ENCODE measurements around the gene LMTK2.
"Not testable (repeated sequence)": the region's sequence is repeated elsewhere in the genome, so short reads cannot be mapped to it uniquely, and the experiment has no call there.

LMTK2 gene

DNA sequence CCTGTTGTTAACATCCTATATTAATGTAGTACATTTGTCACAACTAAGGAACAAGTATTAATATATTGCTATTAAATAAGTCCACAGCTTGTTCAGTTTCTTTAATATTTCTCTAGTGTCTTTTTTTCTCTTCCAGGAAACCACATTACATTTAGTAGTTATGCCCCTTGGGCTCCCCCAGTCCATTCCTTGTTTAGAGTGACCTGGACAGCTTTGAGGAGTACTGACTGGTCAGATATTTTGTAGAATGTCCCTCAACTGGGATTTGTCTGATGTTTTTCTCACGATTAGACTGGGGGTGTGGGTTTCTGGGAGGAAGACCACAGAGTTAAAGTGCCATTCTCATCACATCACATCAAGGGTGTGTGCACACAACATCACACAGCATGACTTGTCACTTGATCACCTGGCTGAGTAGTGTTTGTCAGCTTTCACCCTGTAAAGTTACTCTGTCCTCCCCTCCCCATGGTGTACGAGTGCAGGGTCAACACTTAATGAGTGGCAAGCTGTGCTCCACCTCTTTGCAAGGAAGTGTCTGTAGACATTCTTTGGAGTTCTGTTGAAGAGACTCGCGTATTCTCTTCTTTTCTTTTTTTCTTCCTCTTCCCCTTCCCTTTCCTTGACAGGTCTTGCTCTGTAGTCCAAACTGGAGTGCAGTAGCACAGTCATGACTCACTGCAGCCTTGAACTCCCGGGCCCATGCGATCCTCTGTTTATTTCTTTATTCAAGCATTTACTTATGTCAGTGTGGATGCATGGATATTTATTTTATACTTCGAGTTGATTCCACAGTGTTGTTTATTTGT, 10.2 kb downstream of the LMTK2 start:
- no peak overlapping the region for H3K4me3 ChIP-seq (ENCODE audit: low read depth, low read length)
- TF ChIP-seq, protein P1, sequence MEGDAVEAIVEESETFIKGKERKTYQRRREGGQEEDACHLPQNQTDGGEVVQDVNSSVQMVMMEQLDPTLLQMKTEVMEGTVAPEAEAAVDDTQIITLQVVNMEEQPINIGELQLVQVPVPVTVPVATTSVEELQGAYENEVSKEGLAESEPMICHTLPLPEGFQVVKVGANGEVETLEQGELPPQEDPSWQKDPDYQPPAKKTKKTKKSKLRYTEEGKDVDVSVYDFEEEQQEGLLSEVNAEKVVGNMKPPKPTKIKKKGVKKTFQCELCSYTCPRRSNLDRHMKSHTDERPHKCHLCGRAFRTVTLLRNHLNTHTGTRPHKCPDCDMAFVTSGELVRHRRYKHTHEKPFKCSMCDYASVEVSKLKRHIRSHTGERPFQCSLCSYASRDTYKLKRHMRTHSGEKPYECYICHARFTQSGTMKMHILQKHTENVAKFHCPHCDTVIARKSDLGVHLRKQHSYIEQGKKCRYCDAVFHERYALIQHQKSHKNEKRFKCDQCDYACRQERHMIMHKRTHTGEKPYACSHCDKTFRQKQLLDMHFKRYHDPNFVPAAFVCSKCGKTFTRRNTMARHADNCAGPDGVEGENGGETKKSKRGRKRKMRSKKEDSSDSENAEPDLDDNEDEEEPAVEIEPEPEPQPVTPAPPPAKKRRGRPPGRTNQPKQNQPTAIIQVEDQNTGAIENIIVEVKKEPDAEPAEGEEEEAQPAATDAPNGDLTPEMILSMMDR (IDR thresholded peaks at IDR 0.05; ENCODE audit: low read depth, low read length): no peak

DNA sequence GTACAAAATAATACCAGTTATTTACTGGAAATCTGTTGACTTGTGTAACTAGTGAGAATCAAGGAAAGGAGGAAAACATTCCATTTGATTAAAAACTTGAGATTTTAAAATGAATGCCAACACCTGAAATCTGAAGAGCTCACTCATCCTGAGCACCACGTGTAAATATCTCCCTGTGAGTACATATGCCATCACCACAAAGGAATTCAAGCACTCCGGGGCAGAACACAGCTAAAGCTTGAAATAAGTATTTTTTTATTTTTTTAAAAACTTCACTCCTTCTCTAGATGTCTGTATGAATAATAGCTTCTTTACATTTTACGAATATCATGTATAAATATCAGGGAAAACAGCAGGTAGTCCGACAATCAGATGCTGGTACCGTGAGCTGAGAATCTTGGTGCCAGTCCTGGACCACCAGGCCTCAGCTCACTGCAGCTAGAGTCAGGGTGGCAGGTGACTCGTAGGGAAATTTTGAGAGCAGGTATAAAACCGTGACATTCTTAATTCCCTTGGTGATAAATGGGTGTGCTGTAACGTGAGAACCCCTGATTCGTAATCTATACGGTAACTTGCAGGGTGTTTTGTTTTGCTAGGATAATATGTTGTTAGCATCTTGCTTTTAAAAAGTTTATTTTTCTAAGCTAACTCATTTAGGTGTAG, 12.7 kb downstream of the LMTK2 start:
- no peak overlapping the region for H3K4me3 ChIP-seq (ENCODE audit: low read depth, low read length)

DNA sequence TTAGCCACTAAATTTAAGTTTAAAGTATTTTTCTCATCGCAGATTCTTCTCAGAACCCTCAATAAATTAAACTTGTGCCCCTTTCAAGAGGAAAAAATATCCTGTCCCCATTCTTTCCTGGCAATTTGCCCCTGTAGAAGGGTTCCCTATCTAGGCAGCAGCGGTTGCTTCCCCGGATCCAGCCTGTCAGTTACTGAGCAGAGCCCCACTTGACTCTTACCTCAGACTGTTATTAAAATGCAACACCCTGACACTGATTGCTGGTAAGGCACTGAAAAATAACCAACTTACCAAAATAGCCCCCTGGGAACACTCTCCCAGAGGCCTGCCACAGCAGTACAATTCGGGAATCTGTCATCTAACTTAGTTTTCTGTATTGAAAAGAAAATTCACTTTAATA, 13.9 kb downstream of the LMTK2 start:
- TF ChIP-seq, protein P1 (IDR thresholded peaks at IDR 0.05; ENCODE audit: low read depth, low read length): no peak
- no peak overlapping the region for H3K4me3 ChIP-seq (ENCODE audit: low read depth, low read length)

More for the DNA sequence above, 12.7 kb downstream of the LMTK2 start:
- TF ChIP-seq, protein P1 (IDR thresholded peaks at IDR 0.05; ENCODE audit: low read depth, low read length): no peak

DNA sequence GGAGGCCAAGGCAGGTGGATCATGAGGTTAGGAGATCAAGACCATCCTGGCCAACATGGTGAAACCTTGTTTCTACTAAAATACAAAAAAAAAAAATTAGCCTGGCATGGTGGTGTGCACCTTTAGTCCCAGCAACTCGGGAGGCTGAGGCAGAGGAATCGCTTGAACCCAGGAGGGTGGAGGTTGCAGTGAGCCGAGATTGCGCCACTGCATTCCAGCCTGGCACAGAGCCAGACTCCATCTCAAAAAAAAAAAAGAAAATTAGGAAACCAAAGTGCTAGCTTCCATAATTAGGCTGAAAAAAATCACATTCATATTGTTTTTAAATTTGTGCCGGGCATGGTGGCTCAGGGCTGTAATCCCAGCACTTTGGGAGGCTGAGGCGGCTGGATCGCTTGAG, 14.7 kb downstream of the LMTK2 start:
- not testable (repeated sequence) for H3K4me3 ChIP-seq (ENCODE audit: low read depth, low read length)

DNA sequence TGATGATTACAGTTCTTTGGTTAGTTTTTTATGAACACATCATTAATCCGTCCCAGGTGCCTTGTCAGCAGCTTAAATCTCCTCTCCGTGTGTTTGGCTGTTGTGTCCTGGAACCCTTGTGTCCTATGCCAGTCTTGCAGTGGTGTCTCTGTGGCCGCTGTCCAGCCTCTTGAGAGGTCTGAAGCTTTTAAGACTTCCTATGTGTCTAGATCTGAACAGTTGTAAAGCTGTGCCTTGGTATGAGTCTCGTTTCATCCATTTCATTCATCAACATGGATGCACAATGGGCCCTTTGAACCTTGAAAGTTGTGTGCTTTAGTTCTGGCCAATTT, 16.7 kb downstream of the LMTK2 start:
- no peak overlapping the region for H3K4me3 ChIP-seq (ENCODE audit: low read depth, low read length)
- TF ChIP-seq, protein P1 (IDR thresholded peaks at IDR 0.05; ENCODE audit: low read depth, low read length): no peak

DNA sequence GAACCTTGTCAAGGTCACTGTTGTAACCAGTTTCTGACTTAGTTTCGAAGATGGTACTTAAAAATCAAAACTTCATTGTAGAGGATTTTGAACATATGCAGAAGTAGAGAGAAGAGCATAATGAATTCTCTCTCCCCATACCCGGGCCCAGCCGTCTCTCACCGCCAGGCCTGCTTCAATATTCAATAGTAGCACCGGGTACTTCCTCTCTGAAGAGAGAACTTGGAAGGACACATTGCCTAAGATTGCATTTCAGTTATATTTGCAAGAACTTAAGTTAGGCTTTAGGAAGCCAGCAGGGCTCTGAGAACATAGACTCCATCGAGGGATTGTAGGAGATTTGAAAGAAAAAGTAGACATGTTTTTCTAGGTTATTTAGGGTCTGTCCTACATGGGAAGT, 19.1 kb downstream of the LMTK2 start:
- no peak overlapping the region for H3K4me3 ChIP-seq (ENCODE audit: low read depth, low read length)
- TF ChIP-seq, protein P1 (IDR thresholded peaks at IDR 0.05; ENCODE audit: low read depth, low read length): no peak

DNA sequence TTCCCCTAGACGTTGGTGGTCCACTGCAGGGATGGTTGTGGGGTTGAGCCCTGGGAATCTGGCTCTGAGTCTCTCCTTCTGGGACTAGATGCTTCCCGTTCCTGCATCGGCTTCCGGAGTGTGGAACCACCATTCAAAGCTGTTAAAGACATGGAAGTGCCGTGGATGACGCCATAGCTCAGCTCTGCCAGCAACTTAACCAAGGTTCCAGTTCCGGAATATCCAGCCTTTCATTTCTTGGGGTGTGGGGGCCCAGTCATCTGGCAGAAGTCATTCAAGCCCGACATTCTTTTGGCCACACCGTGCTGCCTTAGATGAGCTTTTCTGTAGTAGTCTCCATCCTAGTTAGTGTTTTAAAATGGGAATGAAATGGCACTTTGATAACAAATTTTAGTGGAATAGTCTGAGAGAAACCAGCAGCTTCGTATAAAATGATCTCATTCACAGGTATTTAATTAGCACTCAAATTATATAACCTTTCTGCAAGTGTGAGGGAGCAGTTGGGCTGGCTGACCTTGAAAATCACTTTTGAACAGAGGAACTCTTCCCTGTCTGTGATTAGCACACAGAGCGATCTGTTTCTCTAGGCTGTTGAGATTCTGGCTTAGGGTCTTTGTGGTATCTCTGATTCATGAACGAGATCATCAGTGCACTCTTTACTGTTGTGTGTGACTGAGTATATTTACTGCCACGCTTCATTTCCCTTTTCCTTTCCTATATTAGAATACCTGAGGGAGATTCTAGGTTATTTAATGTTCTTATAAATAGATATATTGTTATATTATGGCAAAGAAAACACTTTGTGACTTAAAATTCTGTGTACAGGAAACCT, 19.9 kb downstream of the LMTK2 start:
- TF ChIP-seq, protein P1 (IDR thresholded peaks at IDR 0.05; ENCODE audit: low read depth, low read length): no peak
- no peak overlapping the region for H3K4me3 ChIP-seq (ENCODE audit: low read depth, low read length)
